GM23338 (cell line): ENCODE measurements around the gene MED12L. TPM values are rescaled to one million over a fixed set of nuclear protein-coding genes. Genes with fewer than 3 reads are reported as not detected.

ENCODE experiments used
- ATAC-seq: fragments of 200-7000 bp; cut with Tn5 transposase; 3 replicates; pipeline ENCODE4 v1.9.1; 2020
- DNase-seq: peaks from one replicate; pipeline ENCODE4 v3.0.0-alpha.2; 2015; ENCODE audit warnings: low spot score
- H2AFZ ChIP-seq: fragments of 200-600 bp; sonication (generic); 2 replicates; pipeline ENCODE4 v1.8.0; 2016; ENCODE audit warnings: antibody characterized with exemption, mild to moderate bottlenecking, moderate library complexity
- H3F3A ChIP-seq: fragments of 200-600 bp; sonication (generic); replicated peaks from 2 replicates; pipeline ENCODE4 v1.8.0; 2017; ENCODE audit warnings: antibody characterized with exemption, mixed run types, low read depth
- H3K27ac ChIP-seq: fragments of 200-600 bp; sonication (generic); 2 replicates; pipeline ENCODE4 v1.6.1; 2016; ENCODE audit warnings: low read depth
- H3K27me3 ChIP-seq: fragments of 200-600 bp; sonication (generic); 2 replicates; pipeline ENCODE4 v1.8.0; 2016; ENCODE audit warnings: mild to moderate bottlenecking, mixed run types, moderate library complexity; ENCODE audit not compliant: insufficient read depth
- H3K36me3 ChIP-seq: fragments of 200-600 bp; sonication (generic); 2 replicates; pipeline ENCODE4 v1.8.0; 2016; ENCODE audit warnings: mild to moderate bottlenecking; ENCODE audit not compliant: insufficient read depth
- H3K4me1 ChIP-seq: fragments of 200-600 bp; sonication (generic); 2 replicates; pipeline ENCODE4 v1.8.0; 2016; ENCODE audit warnings: mild to moderate bottlenecking, moderate library complexity; ENCODE audit not compliant: insufficient read depth
- H3K4me2 ChIP-seq: fragments of 200-600 bp; sonication (generic); 2 replicates; pipeline ENCODE4 v1.7.1; 2017; ENCODE audit warnings: mixed run types
- H3K4me3 ChIP-seq: fragments of 200-600 bp; sonication (generic); 2 replicates; pipeline ENCODE4 v1.6.1; 2016; ENCODE audit warnings: mixed run types
- H3K79me2 ChIP-seq: fragments of 200-600 bp; sonication (generic); replicated peaks from 2 replicates; pipeline ENCODE4 v1.8.0; 2017; ENCODE audit warnings: mild to moderate bottlenecking; ENCODE audit not compliant: insufficient read depth
- H3K9me2 ChIP-seq: fragments of 200-600 bp; sonication (generic); 2 replicates; pipeline ENCODE4 v1.8.0; 2017; ENCODE audit not compliant: insufficient read depth
- H4K20me1 ChIP-seq: fragments of 200-600 bp; sonication (generic); replicated peaks from 2 replicates; pipeline ENCODE4 v1.8.0; 2017; ENCODE audit warnings: mild to moderate bottlenecking; ENCODE audit not compliant: insufficient read depth
- H3K27ac Mint-ChIP-seq: 2 replicates; pipeline ENCODE4 v1.8.0; 2020; ENCODE audit warnings: inconsistent platforms, mild to moderate bottlenecking, moderate library complexity, mixed read lengths
- H3K27me3 Mint-ChIP-seq: 3 replicates; pipeline ENCODE4 v1.8.0; 2022; ENCODE audit warnings: low read depth, mild to moderate bottlenecking, moderate library complexity, mixed read lengths, inconsistent platforms; ENCODE audit not compliant: insufficient read depth, poor library complexity
- H3K36me3 Mint-ChIP-seq: 3 replicates; pipeline ENCODE4 v1.8.0; 2021; ENCODE audit warnings: low read depth, mild to moderate bottlenecking, inconsistent platforms, moderate library complexity, mixed read lengths
- H3K4me1 Mint-ChIP-seq: 3 replicates; pipeline ENCODE4 v1.8.0; 2020; ENCODE audit warnings: mild to moderate bottlenecking, inconsistent platforms, mixed read lengths
- H3K4me3 Mint-ChIP-seq: 3 replicates; pipeline ENCODE4 v1.8.0; 2021; ENCODE audit warnings: moderate library complexity, mild to moderate bottlenecking, inconsistent platforms, mixed read lengths
- H3K9me3 Mint-ChIP-seq: 3 replicates; pipeline ENCODE4 v1.8.0; 2020; ENCODE audit warnings: moderate library complexity, mild to moderate bottlenecking, inconsistent platforms, mixed read lengths
- CREB1 ChIP-seq: fragments of 250-450 bp; sonication (Bioruptor Pico); IDR thresholded peaks from 2 replicates; pipeline ENCODE4 v1.5.0; 2020; ENCODE audit warnings: low read depth, mild to moderate bottlenecking, moderate library complexity
- CTCF ChIP-seq, 2 experiments: fragments of 200-600 bp in 1 of 2; sonication (generic) in 1 of 2; conservative IDR thresholded peaks; 2 replicates each; pipeline versions ENCODE4 v1.5.1 to v1.6.1; 2016 to 2017; ENCODE audit warnings: antibody characterized with exemption in 2 of 2, low read depth in 2 of 2, mild to moderate bottlenecking in 2 of 2, moderate library complexity in 1 of 2
- ETS1 ChIP-seq: IDR thresholded peaks from 2 replicates; pipeline ENCODE4 v1.6.1; 2016; ENCODE audit warnings: antibody characterized with exemption
- EZH2 ChIP-seq: fragments of 200-600 bp; sonication (generic); IDR thresholded peaks from one replicate; pipeline ENCODE4 v1.8.0; 2017; ENCODE audit warnings: antibody characterized with exemption, mild to moderate bottlenecking, low read depth; ENCODE audit not compliant: unreplicated experiment
- EZH2phosphoT487 ChIP-seq: fragments of 200-600 bp; sonication (generic); IDR thresholded peaks from one replicate; pipeline ENCODE4 v1.8.1; 2018; ENCODE audit warnings: antibody characterized with exemption; ENCODE audit not compliant: unreplicated experiment
- JUNB ChIP-seq: IDR thresholded peaks from one replicate; pipeline ENCODE4 v1.6.1; 2016; ENCODE audit warnings: antibody characterized with exemption; ENCODE audit not compliant: unreplicated experiment
- POLR2AphosphoS5 ChIP-seq: IDR thresholded peaks from 2 replicates; pipeline ENCODE4 v1.6.1; 2016; ENCODE audit warnings: antibody characterized with exemption, low read depth
- REST ChIP-seq: IDR thresholded peaks from one replicate; pipeline ENCODE4 v1.6.1; 2018; ENCODE audit warnings: antibody characterized with exemption; ENCODE audit not compliant: unreplicated experiment
- STAT1 ChIP-seq: IDR thresholded peaks from one replicate; pipeline ENCODE4 v1.6.1; 2016; ENCODE audit warnings: antibody characterized with exemption; ENCODE audit not compliant: unreplicated experiment
- ZNF114 ChIP-seq: fragments of 250-450 bp; sonication (Bioruptor Pico); IDR thresholded peaks from 2 replicates; pipeline ENCODE4 v1.5.0; 2020; ENCODE audit warnings: mild to moderate bottlenecking, moderate library complexity
- ZNF331 ChIP-seq: fragments of 250-450 bp; sonication (Bioruptor Pico); IDR thresholded peaks from 2 replicates; pipeline ENCODE4 v1.5.0; 2020; ENCODE audit warnings: low read depth, mild to moderate bottlenecking, moderate library complexity
- polyA plus RNA-seq: library from polyadenylated mRNA; unstranded; fragments of >200 nt; fragmentation: Nextera tagmentation; extraction: Ambion mirVana; gene quantifications from 2 replicates; pipeline ENCODE4 v1.2.1, GENCODE V29; 2016
- total RNA-seq: library from RNA; depleted of rRNA; stranded (reverse); fragments of >200 nt; shearing (Covaris generic); gene quantifications from 2 replicates; pipeline ENCODE4 v1.2.3, GENCODE V29; 2014

MED12L gene
- total and polyA plus RNA-seq, 2 experiments from 2014 or later: 5.7 to 25.0 TPM

- TF ChIP-seq ETS1: no peak
Observed at GRCh38 chr3:151459358-151459757, 373.9 kb downstream of the MED12L start (continued).

- no peak for TF ChIP-seq ZNF114 (CRISPR knock-in tag)
- no peak for TF ChIP-seq ZNF331
- no peak for TF ChIP-seq REST
- TF ChIP-seq STAT1: no peak
- TF ChIP-seq CTCF (conservative IDR thresholded peaks at IDR 0.05; ENCODE audit: low read depth in 2 of 2): no peak
- TF ChIP-seq POLR2AphosphoS5: no peak
- TF ChIP-seq EZH2phosphoT487: no peak
- no peak for TF ChIP-seq CREB1 (CRISPR knock-in tag)
- TF ChIP-seq JUNB: no peak
- TF ChIP-seq ETS1: no peak
- TF ChIP-seq EZH2: no peak
- no peaks in the 10 kb centered on the region for H3K27me3 ChIP-seq
- no peaks in the 10 kb centered on the region for H3K9me2 ChIP-seq
- no peak overlapping the region for H3K27ac ChIP-seq
- H3F3A ChIP-seq: no peaks in the 10 kb centered on the region
- peaks cover 7% of the 10 kb centered on the region; the same call in 1 of the 2 replicates for H3K4me1 ChIP-seq
- no peaks in the 10 kb centered on the region for H3K9me3 Mint-ChIP-seq
- ATAC-seq (no peak), DNase-seq (no peak)
- peaks cover 3% of the 10 kb centered on the region for H3K4me1 Mint-ChIP-seq
- H3K36me3 ChIP-seq: no peaks in the 10 kb centered on the region
- peak overlapping the region; percentile 57 for H3K4me3 ChIP-seq
- no peaks in the 10 kb centered on the region for H3K36me3 Mint-ChIP-seq
- peak overlapping the region; percentile 78 for H3K4me3 Mint-ChIP-seq
- peak overlapping the region; percentile 79 for H3K4me2 ChIP-seq
- H4K20me1 ChIP-seq: no peaks in the 10 kb centered on the region
- H3K27ac Mint-ChIP-seq: no peak overlapping the region
- peaks cover 4% of the 10 kb centered on the region for H3K27me3 Mint-ChIP-seq
- H3K79me2 ChIP-seq: no peaks in the 10 kb centered on the region
- H2AFZ ChIP-seq: peak overlapping the region; percentile 94
Observed at GRCh38 chr3:151460228-151460627, 374.8 kb downstream of the MED12L start.
